HG03575 (cell line): ENCODE measurements around the gene UBE2I.

Experiments
- ATAC-seq: cut with Tn5 transposase; IDR thresholded peaks from one replicate; pipeline ENCODE4 v1.9.1; 2021; ENCODE audit not compliant: unreplicated experiment, insufficient number of reproducible peaks, low FRiP score; ENCODE audit errors: extremely low read depth

Gene UBE2I

DNA sequence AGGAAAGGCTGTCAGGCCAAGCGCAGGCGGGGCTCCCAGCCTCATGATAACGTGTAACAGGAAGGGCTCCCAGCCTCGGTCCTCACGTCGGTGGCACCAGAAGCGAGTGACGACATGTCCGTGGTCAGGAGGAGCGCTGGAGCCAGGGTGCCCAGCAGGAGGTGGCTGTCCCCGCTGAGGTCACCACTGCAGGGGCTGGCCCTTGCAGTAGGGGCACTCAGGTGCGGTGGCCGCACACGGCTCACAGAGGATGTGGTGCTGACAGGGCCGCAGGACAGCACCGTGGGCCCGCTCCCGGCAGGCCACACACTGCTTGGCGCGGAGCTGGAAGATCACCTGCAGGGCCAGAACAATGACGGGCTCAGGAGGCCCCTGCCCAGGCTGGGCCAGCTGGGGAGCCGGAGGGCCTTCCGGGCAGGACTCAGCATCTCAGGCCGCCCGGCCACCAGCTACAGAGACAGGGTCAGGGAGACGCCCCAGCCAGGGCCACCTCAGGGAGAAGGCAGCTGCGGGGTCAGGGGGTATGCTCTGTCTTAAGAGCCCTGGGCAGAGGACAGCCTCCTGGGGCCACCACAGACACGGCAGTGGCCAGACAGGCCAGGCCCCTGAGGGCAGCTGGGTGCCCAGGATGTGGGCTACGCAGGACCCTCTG lies 56.8 kb downstream of the UBE2I start:
- ATAC-seq: no peak

DNA sequence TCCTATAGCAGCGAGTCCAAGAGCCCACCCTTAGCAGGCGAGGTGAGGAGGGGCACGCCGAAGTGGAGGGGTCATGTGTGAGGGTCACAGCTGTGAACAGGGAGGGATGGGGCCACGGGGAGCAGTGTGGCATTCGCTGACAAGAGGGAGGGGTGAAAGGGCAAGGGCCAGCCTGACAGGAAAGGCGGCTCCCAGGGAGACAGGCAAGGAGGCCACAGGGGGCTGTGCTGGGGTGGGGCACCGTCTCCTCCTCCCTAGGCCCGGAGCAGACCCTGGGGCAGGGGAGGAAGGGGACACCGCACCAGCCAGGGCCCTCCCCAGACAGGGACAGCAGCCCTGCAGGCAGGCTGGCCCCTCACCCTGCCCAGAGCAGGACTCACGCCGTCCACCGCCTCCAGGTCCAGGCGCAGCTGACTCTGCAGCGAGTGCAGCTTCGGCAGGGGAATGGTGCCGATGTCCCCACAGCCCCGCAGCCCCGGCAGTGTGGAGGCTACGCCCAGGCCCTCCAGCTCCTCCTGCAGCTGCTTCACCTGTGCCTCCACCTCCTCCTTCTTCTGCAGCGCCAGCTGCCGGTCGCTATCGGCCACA lies 57.4 kb downstream of the UBE2I start:
- ATAC-seq: no peak

DNA sequence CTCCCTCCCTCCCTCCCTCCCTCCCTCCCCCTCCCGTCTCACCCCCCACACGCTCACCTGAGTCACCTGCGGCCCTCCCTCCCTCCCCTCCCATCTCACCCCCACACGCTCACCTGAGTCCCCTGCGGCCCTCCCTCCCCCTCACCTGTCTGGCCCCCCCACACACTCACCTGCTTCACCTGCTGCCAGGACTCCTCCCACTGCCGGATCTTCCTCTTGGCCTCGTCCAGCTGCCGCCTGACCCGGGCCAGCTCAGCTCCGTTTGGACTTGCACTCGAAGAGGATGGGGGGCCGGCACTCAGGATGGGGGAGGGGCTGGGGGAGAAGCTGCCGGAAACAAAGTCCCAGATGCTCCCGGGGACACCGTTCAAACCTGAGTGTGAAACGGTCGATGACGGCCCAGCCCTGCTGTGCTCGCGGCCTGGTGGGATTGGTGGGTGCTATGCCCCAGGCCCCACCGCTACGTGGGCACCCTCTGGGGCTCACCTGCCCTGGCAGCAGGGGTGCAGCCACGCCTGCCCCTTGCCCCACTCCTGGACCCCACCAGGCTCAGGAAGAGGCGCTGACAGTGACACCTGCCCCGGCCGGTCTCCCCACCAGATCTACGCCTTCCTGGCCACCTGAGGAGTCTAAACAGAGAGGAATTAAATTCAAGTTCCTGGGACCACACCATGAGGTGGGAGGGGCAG lies 58.2 kb downstream of the UBE2I start:
- ATAC-seq: no peak

DNA sequence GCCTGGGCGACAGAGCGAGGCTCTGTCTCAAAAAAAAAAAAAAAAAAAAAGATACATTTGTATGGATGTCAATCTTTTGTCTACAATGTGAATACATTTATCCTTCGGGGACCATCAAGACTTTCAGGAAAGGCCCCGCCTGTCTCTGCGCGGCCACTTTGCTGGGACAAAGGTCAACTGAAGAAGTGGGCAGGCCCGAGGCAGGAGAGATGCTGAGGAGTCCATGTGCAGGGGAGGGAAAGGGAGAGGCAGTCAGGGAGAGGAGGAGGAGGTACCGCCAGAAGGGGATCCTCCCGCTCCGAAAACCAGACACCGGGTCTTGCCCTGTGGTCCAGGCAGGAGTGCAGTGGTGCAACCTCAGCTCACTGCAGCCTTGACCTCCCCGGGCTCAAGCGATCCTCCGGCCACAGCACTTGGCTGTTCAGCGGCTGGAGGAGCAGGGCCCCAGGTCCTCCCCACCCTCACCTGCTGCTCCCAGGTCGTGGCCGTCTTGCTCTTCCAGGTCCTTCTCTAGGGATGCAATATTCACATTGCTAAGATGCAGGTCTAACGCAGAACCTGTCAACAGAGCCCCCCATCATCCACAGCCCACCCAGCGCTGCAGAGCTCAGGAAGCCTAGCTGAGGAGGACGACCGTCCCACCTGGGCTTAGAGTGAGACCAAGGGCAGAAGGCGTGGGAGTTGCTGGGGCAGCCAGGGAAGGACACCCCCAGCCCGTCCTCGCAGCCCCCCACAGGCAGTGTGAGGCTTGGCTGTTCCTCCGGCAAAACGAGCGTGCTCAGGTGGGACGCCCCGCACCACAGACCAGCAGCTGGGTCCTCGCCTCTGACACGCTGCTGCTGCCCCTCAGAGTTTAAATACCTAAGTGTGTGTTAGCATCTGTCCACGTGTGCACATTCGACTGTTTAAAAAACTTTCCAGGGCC lies 61.9 kb downstream of the UBE2I start:
- ATAC-seq: no peak

DNA sequence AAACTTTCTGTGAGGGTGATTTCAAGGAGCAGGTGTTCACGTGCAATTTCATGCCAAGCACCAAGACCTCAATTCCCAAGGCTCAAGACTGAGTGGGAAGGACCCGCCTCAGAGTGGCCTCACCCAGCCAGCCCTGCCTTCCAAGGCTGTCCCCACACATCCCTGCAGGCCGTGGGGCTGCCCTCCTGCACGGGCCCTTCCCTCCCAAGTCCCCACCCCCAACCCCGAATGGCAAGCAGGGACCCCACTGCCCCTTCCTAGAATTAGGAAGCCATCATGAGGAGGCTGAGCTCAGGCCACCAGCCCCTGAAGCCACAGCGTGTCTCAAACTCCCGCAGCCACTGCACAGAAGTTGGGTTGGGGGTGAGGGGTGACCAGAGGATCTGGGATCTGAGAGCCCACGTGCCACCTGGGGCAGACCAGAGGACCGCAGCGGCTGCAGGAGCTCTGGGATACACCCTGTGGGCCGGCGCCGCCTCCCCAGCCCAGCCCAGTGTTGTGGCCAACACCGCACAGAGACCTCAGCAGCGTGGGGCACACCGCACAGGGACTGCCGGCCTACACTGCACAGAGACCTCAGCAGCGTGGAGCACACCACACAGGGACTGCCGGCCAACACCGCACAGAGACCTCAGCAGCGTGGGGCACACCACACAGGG lies 63.0 kb downstream of the UBE2I start:
- no peak for ATAC-seq

DNA sequence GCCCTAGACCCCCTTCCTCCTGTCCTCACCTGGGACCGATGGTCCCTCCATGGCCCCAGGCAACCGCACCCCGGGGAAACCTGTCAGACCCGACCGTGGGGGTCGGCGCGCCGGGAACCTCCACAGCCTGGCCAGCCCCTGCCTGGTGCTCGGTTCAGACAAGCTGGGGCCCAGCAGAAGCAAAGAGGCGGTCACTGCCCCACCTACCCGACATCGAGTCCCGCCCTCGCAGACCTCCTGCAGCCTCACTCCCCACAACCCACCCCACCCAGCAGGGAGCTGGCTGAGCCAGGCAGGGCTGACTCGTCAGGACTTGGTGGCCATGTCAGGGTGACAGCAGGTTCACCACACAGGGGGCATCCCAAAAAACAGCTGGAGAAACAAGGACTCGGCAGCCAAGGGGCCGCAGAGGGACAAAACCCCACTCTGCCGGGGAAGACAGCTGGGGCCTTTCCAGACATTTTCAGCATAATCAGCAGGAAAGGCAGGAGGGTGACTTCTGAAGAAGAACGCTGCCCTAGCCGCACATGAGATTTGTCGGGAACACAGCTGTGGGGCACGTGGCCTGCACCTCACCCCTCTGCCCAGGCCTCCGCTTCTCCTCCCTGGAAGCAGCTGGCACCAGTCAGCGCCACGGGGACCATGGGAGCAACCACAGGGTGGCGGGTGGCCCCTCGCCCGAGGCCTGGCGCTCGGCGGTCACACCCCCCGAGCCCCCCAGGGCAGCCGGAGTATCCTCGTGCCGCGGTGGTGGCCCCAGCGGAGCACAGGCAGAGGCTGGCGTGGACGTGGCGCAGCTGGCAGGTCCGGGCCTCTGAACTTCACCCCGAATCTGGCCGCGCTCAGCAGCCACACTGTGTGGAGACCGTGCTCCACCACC lies 65.2 kb downstream of the UBE2I start:
- ATAC-seq: no peak

DNA sequence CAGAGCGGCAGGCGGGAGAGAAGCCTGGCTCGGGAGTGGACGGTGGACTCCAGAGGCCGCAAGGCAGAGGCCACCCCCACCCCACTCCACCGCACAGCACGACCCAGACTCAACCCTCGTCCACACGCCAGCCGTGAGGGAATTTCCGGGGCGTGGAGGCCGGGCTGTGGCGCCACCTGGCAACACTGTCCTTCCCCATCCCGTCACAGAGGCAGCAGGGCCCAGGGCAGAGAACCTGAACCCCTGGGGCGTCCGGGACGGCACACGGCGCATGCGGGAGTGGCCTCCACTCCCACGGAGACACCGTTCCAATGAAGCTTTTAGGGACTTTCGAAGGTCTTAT lies 65.8 kb downstream of the UBE2I start:
- ATAC-seq: no peak

DNA sequence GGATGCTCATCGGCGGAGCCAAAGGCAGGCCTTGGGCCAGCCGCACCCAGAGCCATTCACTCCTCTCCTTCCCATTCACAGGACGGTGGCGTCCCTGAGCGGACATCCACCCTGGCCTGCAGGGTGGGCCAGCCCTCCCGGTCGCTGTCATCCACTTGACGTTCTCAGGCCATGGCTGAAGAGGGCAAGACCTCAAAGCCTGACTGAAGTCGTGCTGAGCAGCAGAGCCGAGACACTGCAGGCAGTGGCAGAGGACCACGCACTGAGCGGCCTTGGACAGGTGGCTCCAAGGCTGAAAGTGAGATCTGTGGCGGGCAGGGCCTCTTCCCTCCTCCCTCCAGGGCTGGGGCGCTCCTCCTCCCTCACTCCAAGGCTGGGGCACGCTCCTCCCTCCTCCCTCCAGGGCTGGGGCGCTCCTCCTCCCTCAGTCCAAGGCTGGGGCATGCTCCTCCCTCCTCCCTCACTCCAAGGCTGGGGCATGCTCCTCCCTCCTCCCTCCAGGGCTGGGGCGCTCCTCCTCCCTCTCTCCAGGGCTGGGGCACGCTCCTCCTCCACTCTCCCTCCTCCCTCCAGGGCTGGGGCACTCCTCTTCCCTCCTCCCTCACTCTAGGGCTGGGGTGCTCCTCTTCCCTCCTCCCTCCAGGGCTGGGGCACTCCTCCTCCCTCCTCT lies 66.4 kb downstream of the UBE2I start:
- no peak for ATAC-seq
